Measurements from ENCODE around the gene UVSSA. TPM values are rescaled to one million over a fixed set of nuclear protein-coding genes. Genes with fewer than 3 reads are reported as not detected.

The UVSSA gene
- total RNA-seq, 4 donors from 2014 or later = 13.5 to 114 (median 34.2) TPM

GRCh38 chr4:1349359-1350168 is 2.6 kb downstream of the UVSSA start:
- peaks cover 10 to 29% (median 23%) of the 10 kb centered on the region in 4 donors for H3K4me1 ChIP-seq
- intact Hi-C loops (cut with DNase I; ENCODE audit: low total_unique reads) = loop anchor here (5.0 kb wide), 1 partner anchor 217 kb away; no protein-coding TSS in a partner anchor
- no peaks in the 10 kb centered on the region for H3K27me3 ChIP-seq
- TF ChIP-seq POLR2AphosphoS5 (IDR thresholded peaks at IDR 0.05) (no peak), EP300 (IDR thresholded peaks at IDR 0.05; ENCODE audit: low read depth) (no peak), POLR2A (IDR thresholded peaks at IDR 0.05) (no peak), CTCF (IDR thresholded peaks at IDR 0.05) (no peak)
- no peak for DNase-seq
- H3K9me3 ChIP-seq = no peaks in the 10 kb centered on the region
- peak overlapping the region in 1 of 4 donors; percentile 95 for H3K27ac ChIP-seq
- H3K4me3 ChIP-seq = no peak overlapping the region
- in situ Hi-C loops (cut with MboI; ENCODE audit: low pct_ligation_motif_present in 1 of 4, low pct_unique_long_range_greater_than_20kb in 1 of 4, low sequenced_read_pairs in 3 of 4) = loop anchor here in 3 of 4 donors (10.0 to 25.0 kb wide), 4 partner anchors 95 to 288 kb away; no protein-coding TSS in a partner anchor
- WGBS, 2 donors (ENCODE audit: low coverage in 1 of 2) = 80 to 92% methylated on average over 5 to 28 of the region's 29 CpGs
- no peaks in the 10 kb centered on the region for H3K36me3 ChIP-seq

- no peak for TF ChIP-seq POLR2AphosphoS5 (IDR thresholded peaks at IDR 0.05)
- TF ChIP-seq CTCF (IDR thresholded peaks at IDR 0.05) = no peak
- Histone ChIP-seq H3K4me3 (no peak overlapping the region), H3K27ac (no peak overlapping the region), H3K4me1 (peaks cover 10 to 26% (median 21%) of the 10 kb centered on the region in 4 donors), H3K36me3 (no peaks in the 10 kb centered on the region), H3K9me3 (no peaks in the 10 kb centered on the region), H3K27me3 (no peaks in the 10 kb centered on the region)
- intact Hi-C loops (cut with DNase I; ENCODE audit: low total_unique reads) = loop anchor here (5.0 kb wide), 1 partner anchor 218 kb away; no protein-coding TSS in a partner anchor
- in situ Hi-C loops (cut with MboI; ENCODE audit: low pct_ligation_motif_present in 1 of 4, low pct_unique_long_range_greater_than_20kb in 1 of 4, low sequenced_read_pairs in 3 of 4) = loop anchor here in 3 of 4 donors (10.0 to 25.0 kb wide), 3 partner anchors 215 to 287 kb away; no protein-coding TSS in a partner anchor
- no peak for DNase-seq
- 60 to 97% methylated on average over 1 to 5 of the region's 5 CpGs for WGBS, 2 donors (ENCODE audit: low coverage in 1 of 2)
Measured at GRCh38 chr4:1350169-1350520, 3.1 kb downstream of the UVSSA start.

GRCh38 chr4:1351854-1352566 is 5.0 kb downstream of the UVSSA start:
- peak overlapping the region in 2 of 4 donors; percentile 30 to 42 for H3K27ac ChIP-seq
- intact Hi-C loops (cut with DNase I; ENCODE audit: low total_unique reads) (loop anchor here (5.0 kb wide), 1 partner anchor 220 kb away; no protein-coding TSS in a partner anchor), in situ Hi-C loops (cut with MboI; ENCODE audit: low pct_ligation_motif_present in 1 of 4, low pct_unique_long_range_greater_than_20kb in 1 of 4, low sequenced_read_pairs in 3 of 4) (loop anchor here in 3 of 4 donors (10.0 to 25.0 kb wide), 3 partner anchors 217 to 285 kb away; no protein-coding TSS in a partner anchor)
- 34% methylated on average over 24 of the region's 24 CpGs; no CpG with 5 or more reads in 1 of the 2 donors for WGBS, 2 donors (ENCODE audit: low coverage in 1 of 2)
- H3K36me3 ChIP-seq = no peaks in the 10 kb centered on the region
- no peak for TF ChIP-seq POLR2AphosphoS5 (IDR thresholded peaks at IDR 0.05)
- TF ChIP-seq CTCF (IDR thresholded peaks at IDR 0.05) = peak; percentile 91 to 95 (median 94)
- peak; percentile 93 for DNase-seq
- no peaks in the 10 kb centered on the region for H3K9me3 ChIP-seq
- H3K4me3 ChIP-seq = no peak overlapping the region
- peaks cover 10 to 18% (median 15%) of the 10 kb centered on the region in 4 donors for H3K4me1 ChIP-seq
- no peaks in the 10 kb centered on the region for H3K27me3 ChIP-seq

GRCh38 chr4:1352567-1352900 is 5.5 kb downstream of the UVSSA start:
- Histone ChIP-seq H3K27me3 (no peaks in the 10 kb centered on the region), H3K4me3 (no peak overlapping the region), H3K27ac (no peak overlapping the region), H3K36me3 (no peaks in the 10 kb centered on the region), H3K9me3 (no peaks in the 10 kb centered on the region), H3K4me1 (peaks cover 10 to 18% (median 15%) of the 10 kb centered on the region in 4 donors)
- intact Hi-C loops (cut with DNase I; ENCODE audit: low total_unique reads) (loop anchor here (5.0 kb wide), 1 partner anchor 220 kb away; no protein-coding TSS in a partner anchor), in situ Hi-C loops (cut with MboI; ENCODE audit: low pct_ligation_motif_present in 1 of 4, low pct_unique_long_range_greater_than_20kb in 1 of 4, low sequenced_read_pairs in 3 of 4) (loop anchor here in 3 of 4 donors (10.0 to 25.0 kb wide), 3 partner anchors 218 to 285 kb away; no protein-coding TSS in a partner anchor)
- no peak for TF ChIP-seq POLR2AphosphoS5 (IDR thresholded peaks at IDR 0.05)
- TF ChIP-seq EP300 (IDR thresholded peaks at IDR 0.05; ENCODE audit: low read depth) = no peak
- no peak for TF ChIP-seq CTCF (IDR thresholded peaks at IDR 0.05)
- no peak for TF ChIP-seq POLR2A (IDR thresholded peaks at IDR 0.05)
- DNase-seq = no peak
- 84 to 95% methylated on average over 5 to 11 of the region's 12 CpGs for WGBS, 2 donors (ENCODE audit: low coverage in 1 of 2)
